ENCODE data around the gene PHF12. TPM values are rescaled to one million over a fixed set of nuclear protein-coding genes. Genes with fewer than 3 reads are reported as not detected.

The PHF12 gene
- total RNA-seq, 3 donors from 2014 or later, result 45.2 to 48.6 (median 47.8) TPM

DNA sequence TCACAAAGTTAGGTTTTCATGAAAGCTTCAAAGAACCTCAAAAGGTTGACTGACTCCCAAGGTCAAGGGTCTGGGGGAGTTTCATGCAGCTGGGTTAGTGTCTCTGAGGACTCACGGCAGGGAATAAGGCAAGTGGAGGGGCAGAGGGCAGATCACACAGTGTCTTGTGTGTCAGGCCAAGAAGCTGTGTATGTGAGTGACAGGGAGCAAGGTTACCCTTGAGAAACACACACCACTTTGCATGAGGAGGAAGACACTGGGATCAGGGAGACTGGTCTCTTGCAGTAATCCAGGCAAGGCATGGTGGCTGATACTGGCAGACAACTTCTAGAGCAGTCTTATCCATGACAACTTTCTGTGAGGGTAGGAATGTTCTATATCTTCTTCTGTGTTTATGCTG is 60.1 kb downstream of the PHF12 start:
- Mint-ChIP-seq H3K36me3 (ENCODE audit: insufficient read depth) (peaks cover 7% of the 10 kb centered on the region), H3K4me3 (no peak overlapping the region), H3K9me3 (no peaks in the 10 kb centered on the region), H3K4me1 (ENCODE audit: low read depth) (peaks cover 54% of the 10 kb centered on the region), H3K27me3 (ENCODE audit: low read depth) (no peaks in the 10 kb centered on the region)
- DNase-seq, result no peak
- no peak for ATAC-seq

DNA sequence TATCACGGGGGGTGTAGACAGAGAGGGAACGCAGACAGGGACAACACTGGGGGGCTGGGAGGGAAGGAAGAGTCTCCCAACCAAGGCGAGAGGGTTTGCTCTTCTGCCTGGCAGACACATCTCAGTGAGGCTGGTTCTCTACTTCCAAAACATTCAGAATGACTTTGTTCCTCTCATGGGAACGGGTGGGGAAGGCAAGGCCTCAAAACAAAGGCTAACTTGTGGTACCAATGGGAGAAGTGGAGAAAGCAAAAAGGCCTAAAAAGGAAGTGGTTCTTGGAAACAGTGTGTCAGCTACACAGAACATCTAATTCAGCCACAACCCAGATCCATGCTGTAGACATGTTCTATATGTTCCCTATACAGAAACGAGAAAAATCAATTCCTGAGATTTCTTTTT is 61.3 kb downstream of the PHF12 start:
- ATAC-seq (no peak), DNase-seq (no peak)
- peaks cover 8% of the 10 kb centered on the region for H3K36me3 Mint-ChIP-seq (ENCODE audit: insufficient read depth)
- peaks cover 46% of the 10 kb centered on the region for H3K4me1 Mint-ChIP-seq (ENCODE audit: low read depth)
- H3K4me3 Mint-ChIP-seq, result no peak overlapping the region
- H3K9me3 Mint-ChIP-seq, result no peaks in the 10 kb centered on the region
- H3K27me3 Mint-ChIP-seq (ENCODE audit: low read depth), result no peaks in the 10 kb centered on the region

- ATAC-seq, result no peak
- Mint-ChIP-seq H3K4me1 (ENCODE audit: low read depth) (peaks cover 46% of the 10 kb centered on the region), H3K4me3 (no peak overlapping the region), H3K36me3 (ENCODE audit: insufficient read depth) (peaks cover 14% of the 10 kb centered on the region), H3K9me3 (no peaks in the 10 kb centered on the region), H3K27me3 (ENCODE audit: low read depth) (no peaks in the 10 kb centered on the region)
- DNase-seq, result no peak
These were observed 62.5 kb downstream of the PHF12 start for GRCh38 chr17:28888832-28889231.

DNA sequence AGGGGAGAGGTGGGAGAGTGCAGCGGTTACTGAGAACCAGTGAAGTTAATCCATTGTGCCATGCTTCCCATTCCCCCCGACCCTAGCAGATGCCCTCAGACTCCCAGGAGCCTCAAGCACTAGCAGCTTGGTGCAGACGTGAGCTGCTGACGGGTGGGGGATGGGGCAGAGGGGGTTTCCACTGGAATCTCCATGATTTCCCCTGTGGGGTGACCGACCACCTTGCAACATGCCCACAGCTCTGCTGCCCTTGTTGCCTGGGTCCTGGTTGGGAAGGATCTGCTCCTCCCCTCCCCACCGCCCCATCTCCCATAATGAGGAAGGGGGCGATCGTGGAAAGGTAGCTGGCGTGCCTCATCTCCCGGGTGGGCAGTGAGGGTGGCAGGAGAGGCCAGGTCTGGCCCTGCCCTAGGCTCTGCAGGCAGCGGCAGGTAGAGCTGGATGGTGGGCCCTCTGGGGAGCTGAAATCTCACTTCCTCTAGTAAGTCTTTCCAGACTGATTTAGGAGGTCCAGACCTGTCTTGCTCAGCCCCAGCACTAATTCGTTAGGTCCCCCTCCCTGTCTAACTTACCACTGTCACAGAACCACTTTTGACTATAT is 63.3 kb downstream of the PHF12 start:
- H3K4me1 Mint-ChIP-seq (ENCODE audit: low read depth), result peaks cover 38% of the 10 kb centered on the region
- no peaks in the 10 kb centered on the region for H3K27me3 Mint-ChIP-seq (ENCODE audit: low read depth)
- no peak overlapping the region for H3K4me3 Mint-ChIP-seq
- H3K9me3 Mint-ChIP-seq, result no peaks in the 10 kb centered on the region
- no peak for ATAC-seq
- peaks cover 19% of the 10 kb centered on the region for H3K36me3 Mint-ChIP-seq (ENCODE audit: insufficient read depth)
- DNase-seq, result no peak

- Mint-ChIP-seq H3K9me3 (no peaks in the 10 kb centered on the region), H3K4me1 (ENCODE audit: low read depth) (peaks cover 21% of the 10 kb centered on the region), H3K36me3 (ENCODE audit: insufficient read depth) (peaks cover 25% of the 10 kb centered on the region), H3K27me3 (ENCODE audit: low read depth) (no peaks in the 10 kb centered on the region), H3K4me3 (no peak overlapping the region)
- ATAC-seq (no peak), DNase-seq (no peak)
These were observed 65.4 kb downstream of the PHF12 start for GRCh38 chr17:28885951-28886350.

- Mint-ChIP-seq H3K9me3 (no peaks in the 10 kb centered on the region), H3K4me1 (ENCODE audit: low read depth) (peaks cover 17% of the 10 kb centered on the region), H3K4me3 (no peak overlapping the region), H3K36me3 (ENCODE audit: insufficient read depth) (peaks cover 24% of the 10 kb centered on the region), H3K27me3 (ENCODE audit: low read depth) (no peaks in the 10 kb centered on the region)
- ATAC-seq, result no peak
- no peak for DNase-seq
These were observed 66.0 kb downstream of the PHF12 start for GRCh38 chr17:28885363-28885762.

DNA sequence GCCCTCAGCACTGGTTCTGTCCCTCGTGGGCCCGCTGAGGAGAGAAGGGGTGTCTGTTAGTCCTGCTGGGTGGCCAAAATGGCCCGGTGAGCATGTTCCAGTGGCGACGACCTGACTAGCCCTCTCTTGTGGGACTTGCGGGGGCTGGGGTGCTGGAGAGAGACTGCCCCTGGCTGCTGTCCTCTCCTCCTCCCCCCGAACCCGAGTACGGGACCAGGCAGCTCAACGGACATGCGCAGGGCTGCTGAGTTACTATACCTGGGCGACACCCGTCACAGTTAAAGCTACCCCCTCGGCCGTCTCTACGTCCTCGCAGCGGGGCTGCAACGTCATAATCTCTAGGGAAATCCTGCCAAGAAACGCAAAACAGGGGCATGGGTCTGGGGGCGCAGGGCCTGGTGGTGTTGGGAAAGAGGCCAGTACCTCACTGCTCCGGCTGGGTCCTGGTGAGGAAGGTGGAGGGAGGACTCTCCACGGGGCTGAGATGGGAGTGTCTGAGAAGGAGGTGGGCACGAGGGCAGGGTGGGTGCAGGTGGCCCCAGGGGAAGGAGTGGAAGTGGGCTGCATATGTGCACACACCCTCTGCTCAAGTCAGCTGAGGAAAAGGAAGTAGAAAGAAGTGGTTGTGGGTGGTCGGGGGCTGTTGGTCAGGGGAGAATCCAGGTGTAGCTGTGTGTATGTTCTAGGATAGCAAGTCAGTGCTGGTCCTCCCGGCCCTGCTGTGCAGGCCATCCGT is 67.2 kb downstream of the PHF12 start:
- H3K9me3 Mint-ChIP-seq, result no peaks in the 10 kb centered on the region
- no peak overlapping the region for H3K4me3 Mint-ChIP-seq
- peaks cover 11% of the 10 kb centered on the region for H3K4me1 Mint-ChIP-seq (ENCODE audit: low read depth)
- ATAC-seq (no peak), DNase-seq (no peak)
- peaks cover 30% of the 10 kb centered on the region for H3K36me3 Mint-ChIP-seq (ENCODE audit: insufficient read depth)
- H3K27me3 Mint-ChIP-seq (ENCODE audit: low read depth), result no peaks in the 10 kb centered on the region

GRCh38 chr17:28882154-28882895 is 69.0 kb downstream of the PHF12 start:
- ATAC-seq, result no peak
- Mint-ChIP-seq H3K36me3 (ENCODE audit: insufficient read depth) (peaks cover 38% of the 10 kb centered on the region), H3K27me3 (ENCODE audit: low read depth) (no peaks in the 10 kb centered on the region), H3K9me3 (no peaks in the 10 kb centered on the region), H3K4me1 (ENCODE audit: low read depth) (peaks cover 13% of the 10 kb centered on the region), H3K4me3 (no peak overlapping the region)
- DNase-seq, result no peak

GRCh38 chr17:28881533-28882056 is 69.7 kb downstream of the PHF12 start:
- DNase-seq (no peak), ATAC-seq (no peak)
- H3K36me3 Mint-ChIP-seq (ENCODE audit: insufficient read depth), result peaks cover 38% of the 10 kb centered on the region
- H3K9me3 Mint-ChIP-seq, result no peaks in the 10 kb centered on the region
- no peak overlapping the region for H3K4me3 Mint-ChIP-seq
- H3K27me3 Mint-ChIP-seq (ENCODE audit: low read depth), result no peaks in the 10 kb centered on the region
- H3K4me1 Mint-ChIP-seq (ENCODE audit: low read depth), result peaks cover 13% of the 10 kb centered on the region

DNA sequence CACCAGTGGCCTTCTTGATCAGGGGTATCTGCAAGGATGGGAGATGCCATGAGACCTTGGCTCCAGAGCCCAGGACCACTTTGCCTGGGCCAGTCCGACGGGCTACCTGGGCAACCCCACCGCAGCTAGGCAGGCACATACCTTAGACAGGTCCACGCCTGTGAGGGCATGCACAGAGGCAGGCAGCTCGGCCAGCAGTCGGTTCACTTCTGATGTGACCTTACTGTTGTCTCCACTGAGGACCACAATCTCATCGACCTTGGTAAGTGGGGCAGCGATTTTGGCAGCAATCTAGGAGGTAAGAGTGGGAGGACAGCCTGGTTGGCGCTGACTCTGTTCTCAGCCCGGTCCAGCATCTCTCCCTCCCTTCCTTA is 70.8 kb downstream of the PHF12 start:
- Mint-ChIP-seq H3K4me3 (no peak overlapping the region), H3K27me3 (ENCODE audit: low read depth) (no peaks in the 10 kb centered on the region), H3K4me1 (ENCODE audit: low read depth) (peaks cover 22% of the 10 kb centered on the region), H3K9me3 (no peaks in the 10 kb centered on the region), H3K36me3 (ENCODE audit: insufficient read depth) (peaks cover 38% of the 10 kb centered on the region)
- DNase-seq (no peak), ATAC-seq (no peak)

- no peak overlapping the region for H3K4me3 Mint-ChIP-seq
- ATAC-seq, result no peak
- DNase-seq, result no peak
- H3K9me3 Mint-ChIP-seq, result no peaks in the 10 kb centered on the region
- H3K36me3 Mint-ChIP-seq (ENCODE audit: insufficient read depth), result peaks cover 37% of the 10 kb centered on the region
- H3K4me1 Mint-ChIP-seq (ENCODE audit: low read depth), result peaks cover 21% of the 10 kb centered on the region
- no peaks in the 10 kb centered on the region for H3K27me3 Mint-ChIP-seq (ENCODE audit: low read depth)
These were observed 71.3 kb downstream of the PHF12 start for GRCh38 chr17:28879886-28880571.

DNA sequence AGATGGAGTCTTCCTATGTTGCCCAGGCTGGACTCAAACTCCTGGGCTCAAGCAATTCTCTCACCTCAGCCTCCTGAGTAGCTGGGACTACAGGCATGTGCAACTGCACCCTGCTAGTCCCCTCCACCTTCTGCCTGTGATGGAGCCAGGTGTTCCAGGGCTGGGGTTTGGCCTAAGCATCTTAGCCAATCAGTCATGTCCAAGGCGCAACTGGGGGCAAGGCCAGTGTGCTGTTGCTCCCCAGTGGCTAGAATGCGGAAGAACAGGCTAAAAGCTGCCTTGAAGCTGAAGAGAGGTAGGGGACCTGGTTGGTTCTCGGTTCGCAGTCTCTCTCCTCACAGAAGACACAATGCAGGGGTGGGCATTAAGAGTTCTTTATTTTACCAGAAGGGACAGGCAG is 72.3 kb downstream of the PHF12 start:
- H3K27me3 Mint-ChIP-seq (ENCODE audit: low read depth), result no peaks in the 10 kb centered on the region
- H3K9me3 Mint-ChIP-seq, result no peaks in the 10 kb centered on the region
- H3K36me3 Mint-ChIP-seq (ENCODE audit: insufficient read depth), result peaks cover 31% of the 10 kb centered on the region
- ATAC-seq, result no peak
- DNase-seq, result no peak
- peaks cover 17% of the 10 kb centered on the region for H3K4me1 Mint-ChIP-seq (ENCODE audit: low read depth)
- no peak overlapping the region for H3K4me3 Mint-ChIP-seq

- no peaks in the 10 kb centered on the region for H3K27me3 Mint-ChIP-seq (ENCODE audit: low read depth)
- H3K4me3 Mint-ChIP-seq, result no peak overlapping the region
- DNase-seq (no peak), ATAC-seq (peak; percentile 23 to 52)
- H3K9me3 Mint-ChIP-seq, result no peaks in the 10 kb centered on the region
- H3K4me1 Mint-ChIP-seq (ENCODE audit: low read depth), result peaks cover 17% of the 10 kb centered on the region
- H3K36me3 Mint-ChIP-seq (ENCODE audit: insufficient read depth), result peaks cover 30% of the 10 kb centered on the region
These were observed 73.0 kb downstream of the PHF12 start for GRCh38 chr17:28878158-28878910.
